Astrocyte of the cerebellum (primary cell): Measurements from ENCODE around the gene TSTD1.

Experiments used
- DNase-seq: peaks from one replicate; pipeline ENCODE4 v3.0.0-alpha.2; 2011; ENCODE audit warnings: low read depth
- H3K4me3 ChIP-seq: 2 replicates; pipeline ENCODE4 v1.5.1; 2011; ENCODE audit warnings: mild to moderate bottlenecking, low read depth, low read length, moderate library complexity
- in situ Hi-C: cut with HindIII; loops from 2 replicates; pipeline ENCODE4 v1.10.0; 2017; ENCODE audit warnings: low sequenced_read_pairs
- TF ChIP-seq, protein P1 (sequence below): IDR thresholded peaks from 2 replicates; pipeline ENCODE4 v1.5.1; 2012; ENCODE audit warnings: low read length, low read depth, moderate library complexity, mild to moderate bottlenecking; ENCODE audit errors: missing control alignments

The TSTD1 gene

DNA sequence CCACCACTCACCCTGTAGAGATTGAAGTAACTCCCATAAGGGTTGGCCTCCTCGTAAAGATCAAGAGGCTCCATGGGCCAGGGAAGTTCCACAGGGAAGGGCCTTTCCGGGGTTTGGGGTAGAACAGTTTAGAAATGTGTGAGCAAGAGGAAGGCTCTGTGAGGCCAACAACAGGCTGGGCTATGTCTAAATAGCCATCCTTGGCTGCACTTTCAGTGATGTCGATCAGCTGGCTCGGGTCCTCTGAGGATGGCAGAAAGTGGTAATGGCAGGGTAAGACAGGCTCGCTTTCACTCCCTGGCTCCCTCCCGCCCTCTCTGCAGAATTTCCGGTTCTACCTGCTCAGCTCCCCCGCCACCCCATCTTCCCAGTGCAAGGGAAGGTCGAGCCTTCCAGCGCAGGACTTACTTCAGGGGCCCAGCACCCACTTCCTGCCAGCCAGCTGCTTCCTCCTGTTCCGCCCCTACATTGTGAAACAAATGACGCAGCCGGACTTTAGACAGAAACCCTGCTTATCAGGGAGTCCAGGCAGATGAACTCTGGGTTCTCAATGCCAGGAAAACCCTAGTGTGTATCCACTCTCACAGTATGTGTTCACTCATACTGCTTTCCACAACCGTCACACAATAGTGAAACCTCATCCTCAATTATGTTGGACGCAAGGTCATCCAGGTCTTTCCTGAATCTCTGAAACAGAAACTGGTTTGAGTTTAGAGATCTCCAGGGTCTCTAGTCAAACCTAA, 25.1 kb downstream of the TSTD1 start:
- TF ChIP-seq, protein P1, sequence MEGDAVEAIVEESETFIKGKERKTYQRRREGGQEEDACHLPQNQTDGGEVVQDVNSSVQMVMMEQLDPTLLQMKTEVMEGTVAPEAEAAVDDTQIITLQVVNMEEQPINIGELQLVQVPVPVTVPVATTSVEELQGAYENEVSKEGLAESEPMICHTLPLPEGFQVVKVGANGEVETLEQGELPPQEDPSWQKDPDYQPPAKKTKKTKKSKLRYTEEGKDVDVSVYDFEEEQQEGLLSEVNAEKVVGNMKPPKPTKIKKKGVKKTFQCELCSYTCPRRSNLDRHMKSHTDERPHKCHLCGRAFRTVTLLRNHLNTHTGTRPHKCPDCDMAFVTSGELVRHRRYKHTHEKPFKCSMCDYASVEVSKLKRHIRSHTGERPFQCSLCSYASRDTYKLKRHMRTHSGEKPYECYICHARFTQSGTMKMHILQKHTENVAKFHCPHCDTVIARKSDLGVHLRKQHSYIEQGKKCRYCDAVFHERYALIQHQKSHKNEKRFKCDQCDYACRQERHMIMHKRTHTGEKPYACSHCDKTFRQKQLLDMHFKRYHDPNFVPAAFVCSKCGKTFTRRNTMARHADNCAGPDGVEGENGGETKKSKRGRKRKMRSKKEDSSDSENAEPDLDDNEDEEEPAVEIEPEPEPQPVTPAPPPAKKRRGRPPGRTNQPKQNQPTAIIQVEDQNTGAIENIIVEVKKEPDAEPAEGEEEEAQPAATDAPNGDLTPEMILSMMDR = no peak
- no peak overlapping the region for H3K4me3 ChIP-seq
- in situ Hi-C loops = no loop called here
- DNase-seq = no peak

DNA sequence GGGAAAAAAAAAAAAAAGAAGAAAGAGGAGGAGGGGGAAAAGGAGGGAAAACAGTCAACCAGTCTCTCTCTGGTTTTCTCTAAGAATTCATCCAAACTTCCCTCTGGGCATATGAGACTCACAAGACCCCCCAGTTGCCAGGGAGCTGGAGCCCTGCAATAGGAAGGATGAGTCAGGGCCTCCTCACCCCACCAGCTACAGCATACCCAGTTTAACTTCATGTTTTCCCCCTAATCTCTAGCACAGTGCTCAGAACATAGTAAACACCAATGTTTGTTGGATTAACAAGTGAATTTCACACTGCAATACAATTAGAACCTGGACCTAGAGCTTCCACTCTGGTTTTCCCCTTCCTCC, 25.7 kb downstream of the TSTD1 start:
- in situ Hi-C loops = no loop called here
- TF ChIP-seq, protein P1 = no peak
- no peak overlapping the region for H3K4me3 ChIP-seq
- DNase-seq = no peak

DNA sequence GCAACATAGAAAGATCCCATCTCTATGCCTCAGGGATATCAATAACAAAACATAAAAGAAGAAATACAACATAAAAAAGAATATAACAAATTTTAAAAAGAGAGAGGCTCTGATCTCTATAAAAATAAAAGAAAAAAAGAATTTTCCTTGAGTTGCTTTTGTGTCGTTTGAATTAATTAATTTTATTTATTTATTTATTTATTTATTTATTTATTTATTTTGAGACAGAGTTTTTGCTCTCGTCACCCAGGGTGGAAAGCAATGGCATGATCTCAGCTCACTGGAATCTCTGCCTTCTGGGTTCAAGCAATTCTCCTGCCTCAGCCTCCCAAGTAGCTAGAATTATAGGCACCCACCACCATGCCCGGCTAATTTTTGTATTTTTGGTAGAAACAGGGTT, 26.3 kb downstream of the TSTD1 start:
- in situ Hi-C loops = no loop called here

DNA sequence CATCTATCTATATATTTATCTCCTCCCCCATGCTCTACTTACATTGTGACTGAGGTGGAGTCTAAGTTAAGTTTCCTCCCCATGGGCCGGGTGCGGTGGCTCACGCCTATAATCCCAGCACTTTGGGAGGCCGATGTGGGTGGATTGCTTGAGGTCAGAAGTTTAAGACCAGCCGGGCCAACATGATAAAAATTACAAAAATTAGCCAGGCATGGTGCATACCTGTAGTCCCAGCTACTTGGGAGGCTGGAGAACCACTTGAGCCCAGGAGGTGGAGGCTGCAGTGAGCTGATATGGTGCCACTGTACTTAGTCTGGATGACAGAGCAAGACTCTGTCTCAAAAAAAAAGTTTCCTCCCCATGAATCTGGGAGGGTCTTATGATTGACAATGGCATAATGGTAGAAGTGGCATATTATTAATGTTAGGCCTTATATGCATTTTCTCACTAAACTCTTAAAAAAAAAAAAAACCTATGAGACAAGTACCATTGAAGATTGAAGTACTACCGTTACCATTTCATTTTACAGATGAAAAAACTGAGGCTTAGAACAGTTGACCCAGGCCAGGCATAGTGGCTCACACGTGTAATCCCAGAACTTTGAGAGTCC, 29.1 kb downstream of the TSTD1 start:
- H3K4me3 ChIP-seq = no peak overlapping the region
- TF ChIP-seq, protein P1 = no peak
- no peak for DNase-seq
- in situ Hi-C loops = no loop called here

More for the DNA sequence above, 26.3 kb downstream of the TSTD1 start:
- no peak for DNase-seq
- TF ChIP-seq, protein P1 = no peak
- no peak overlapping the region for H3K4me3 ChIP-seq

DNA sequence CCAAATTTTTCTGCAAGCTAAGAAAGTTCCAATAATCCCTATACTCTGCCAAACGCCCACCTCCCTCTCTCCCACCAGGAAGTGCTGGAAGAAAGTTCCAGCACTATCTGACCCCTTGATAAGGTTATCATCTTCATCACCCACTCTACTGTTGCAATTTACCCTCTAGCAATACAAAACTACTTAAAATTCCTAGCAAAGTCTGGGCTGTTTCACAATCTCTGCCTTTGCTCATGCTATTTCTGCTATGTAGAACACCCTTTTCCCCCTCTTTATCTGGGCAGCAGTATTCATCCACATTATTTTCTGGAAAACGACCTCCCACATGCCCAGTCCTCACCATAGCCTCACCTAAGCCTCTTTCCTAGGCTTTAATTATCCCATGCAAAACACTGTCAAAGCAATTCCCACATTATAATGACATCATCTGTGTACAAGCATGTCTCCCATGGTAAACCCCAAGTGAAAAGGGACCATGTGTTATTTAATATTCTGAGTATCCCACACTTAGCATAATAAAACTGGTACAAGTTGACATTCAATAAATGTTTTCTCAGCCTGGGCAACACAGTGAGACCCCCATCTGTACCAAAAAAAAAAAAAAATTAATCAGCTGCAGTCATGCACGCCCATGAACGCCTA, 29.8 kb downstream of the TSTD1 start:
- H3K4me3 ChIP-seq = no peak overlapping the region
- TF ChIP-seq, protein P1 = no peak
- in situ Hi-C loops = no loop called here
- no peak for DNase-seq

DNA sequence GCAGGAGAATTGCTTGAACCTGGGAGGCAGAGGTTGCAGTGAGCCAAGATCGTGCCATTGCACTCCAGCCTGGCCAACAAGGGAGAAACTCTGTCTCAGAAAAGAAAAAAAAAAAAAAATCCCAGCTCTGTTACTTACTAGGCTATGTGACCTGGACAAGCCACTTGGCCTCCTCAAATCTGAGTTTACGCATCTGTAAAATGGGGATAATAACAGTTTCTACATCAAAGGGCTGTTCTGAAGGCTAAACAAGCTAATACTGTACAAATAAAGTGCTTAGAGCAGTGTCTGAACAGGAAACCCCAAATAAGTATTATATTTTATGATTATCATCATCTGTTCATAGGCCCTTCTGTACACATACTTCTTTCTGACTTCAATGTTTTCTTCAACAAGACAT, 31.4 kb downstream of the TSTD1 start:
- H3K4me3 ChIP-seq = no peak overlapping the region
- DNase-seq = no peak
- TF ChIP-seq, protein P1 = no peak
- in situ Hi-C loops = no loop called here
